ENCODE results near the gene TBC1D3I.
"Not testable (repeated sequence)": the region's sequence is repeated elsewhere in the genome, so short reads cannot be mapped to it uniquely, and the experiment has no call there.

- not testable (repeated sequence) for TF ChIP-seq CTCF, POLR2A (IDR thresholded peaks at IDR 0.05)
These were observed 19.8 kb upstream of the TBC1D3I start for GRCh38 chr17:36284219-36284618.
